A673 (cell line): ENCODE measurements around the gene TMEM62.

Experiments used
- EZH2 ChIP-seq: fragments of 200-600 bp; sonication (generic); IDR thresholded peaks from 2 replicates; pipeline ENCODE4 v1.6.1; 2017; ENCODE audit warnings: borderline replicate concordance, low read depth, mild to moderate bottlenecking, mixed read lengths, antibody characterized with exemption, low read length; ENCODE audit not compliant: poor library complexity, severe bottlenecking
- TF ChIP-seq, protein P1 (sequence below): fragments of 300-800, 200-600 bp; sonication (generic); conservative IDR thresholded peaks from 2 replicates; pipeline ENCODE4 v1.5.1; 2017; ENCODE audit warnings: low read depth, mild to moderate bottlenecking, antibody characterized with exemption, low read length, moderate library complexity, mixed read lengths

GRCh38 chr15:43214592-43215295, 81.4 kb downstream of the TMEM62 start:
- TF ChIP-seq, protein P1, sequence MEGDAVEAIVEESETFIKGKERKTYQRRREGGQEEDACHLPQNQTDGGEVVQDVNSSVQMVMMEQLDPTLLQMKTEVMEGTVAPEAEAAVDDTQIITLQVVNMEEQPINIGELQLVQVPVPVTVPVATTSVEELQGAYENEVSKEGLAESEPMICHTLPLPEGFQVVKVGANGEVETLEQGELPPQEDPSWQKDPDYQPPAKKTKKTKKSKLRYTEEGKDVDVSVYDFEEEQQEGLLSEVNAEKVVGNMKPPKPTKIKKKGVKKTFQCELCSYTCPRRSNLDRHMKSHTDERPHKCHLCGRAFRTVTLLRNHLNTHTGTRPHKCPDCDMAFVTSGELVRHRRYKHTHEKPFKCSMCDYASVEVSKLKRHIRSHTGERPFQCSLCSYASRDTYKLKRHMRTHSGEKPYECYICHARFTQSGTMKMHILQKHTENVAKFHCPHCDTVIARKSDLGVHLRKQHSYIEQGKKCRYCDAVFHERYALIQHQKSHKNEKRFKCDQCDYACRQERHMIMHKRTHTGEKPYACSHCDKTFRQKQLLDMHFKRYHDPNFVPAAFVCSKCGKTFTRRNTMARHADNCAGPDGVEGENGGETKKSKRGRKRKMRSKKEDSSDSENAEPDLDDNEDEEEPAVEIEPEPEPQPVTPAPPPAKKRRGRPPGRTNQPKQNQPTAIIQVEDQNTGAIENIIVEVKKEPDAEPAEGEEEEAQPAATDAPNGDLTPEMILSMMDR: no peak
- no peak for TF ChIP-seq EZH2
